ENCODE data around the gene PHETA1.
"Not testable (repeated sequence)": the region's sequence is repeated elsewhere in the genome, so short reads cannot be mapped to it uniquely, and the experiment has no call there.

Gene PHETA1

GRCh38 chr12:111344254-111344875, 24.5 kb downstream of the PHETA1 start:
- Histone ChIP-seq H3K27ac (no peak overlapping the region), H3K9me3 (no peaks in the 10 kb centered on the region), H3K4me3 (ENCODE audit: low read depth in 1 of 2, low read length in 1 of 2) (no peak overlapping the region), H3K4me1 (ENCODE audit: control insufficient read depth in 1 of 2, insufficient read depth in 1 of 2, low read depth in 1 of 2, low read length in 1 of 2) (peaks cover 0 to 5% of the 10 kb centered on the region in 2 experiments), H3K36me3 (no peaks in the 10 kb centered on the region), H3K27me3 (no peaks in the 10 kb centered on the region)
- no peak for TF ChIP-seq CTCF (IDR thresholded peaks at IDR 0.05)

GRCh38 chr12:111343181-111343580, 25.7 kb downstream of the PHETA1 start:
- Histone ChIP-seq H3K27ac (no peak overlapping the region), H3K27me3 (no peaks in the 10 kb centered on the region), H3K36me3 (no peaks in the 10 kb centered on the region), H3K4me3 (ENCODE audit: low read depth in 1 of 2, low read length in 1 of 2) (no peak overlapping the region), H3K9me3 (no peaks in the 10 kb centered on the region), H3K4me1 (ENCODE audit: control insufficient read depth in 1 of 2, insufficient read depth in 1 of 2, low read depth in 1 of 2, low read length in 1 of 2) (peaks cover 0 to 5% of the 10 kb centered on the region in 2 experiments)
- no peak for TF ChIP-seq CTCF (IDR thresholded peaks at IDR 0.05)

GRCh38 chr12:111342376-111342775, 26.5 kb downstream of the PHETA1 start:
- Histone ChIP-seq H3K27ac (no peak overlapping the region), H3K27me3 (no peaks in the 10 kb centered on the region), H3K36me3 (no peaks in the 10 kb centered on the region), H3K9me3 (no peaks in the 10 kb centered on the region), H3K4me3 (ENCODE audit: low read depth in 1 of 2, low read length in 1 of 2) (no peak overlapping the region), H3K4me1 (ENCODE audit: control insufficient read depth in 1 of 2, insufficient read depth in 1 of 2, low read depth in 1 of 2, low read length in 1 of 2) (peaks cover 0 to 5% of the 10 kb centered on the region in 2 experiments)
- no peak for TF ChIP-seq CTCF (IDR thresholded peaks at IDR 0.05)

GRCh38 chr12:111341426-111342065, 27.3 kb downstream of the PHETA1 start:
- Histone ChIP-seq H3K27ac (no peak overlapping the region), H3K4me3 (ENCODE audit: low read depth in 1 of 2, low read length in 1 of 2) (no peak overlapping the region), H3K9me3 (no peaks in the 10 kb centered on the region), H3K36me3 (no peaks in the 10 kb centered on the region), H3K27me3 (no peaks in the 10 kb centered on the region), H3K4me1 (ENCODE audit: control insufficient read depth in 1 of 2, insufficient read depth in 1 of 2, low read depth in 1 of 2, low read length in 1 of 2) (peaks cover 0 to 5% of the 10 kb centered on the region in 2 experiments)
- TF ChIP-seq CTCF (IDR thresholded peaks at IDR 0.05) = no peak

GRCh38 chr12:111340680-111341079, 28.2 kb downstream of the PHETA1 start:
- not testable (repeated sequence) for H3K9me3 ChIP-seq; H3K36me3 ChIP-seq; H3K4me3 ChIP-seq (ENCODE audit: low read depth in 1 of 2, low read length in 1 of 2); H3K27me3 ChIP-seq; H3K27ac ChIP-seq; H3K4me1 ChIP-seq (ENCODE audit: control insufficient read depth in 1 of 2, insufficient read depth in 1 of 2, low read depth in 1 of 2, low read length in 1 of 2)

DNA sequence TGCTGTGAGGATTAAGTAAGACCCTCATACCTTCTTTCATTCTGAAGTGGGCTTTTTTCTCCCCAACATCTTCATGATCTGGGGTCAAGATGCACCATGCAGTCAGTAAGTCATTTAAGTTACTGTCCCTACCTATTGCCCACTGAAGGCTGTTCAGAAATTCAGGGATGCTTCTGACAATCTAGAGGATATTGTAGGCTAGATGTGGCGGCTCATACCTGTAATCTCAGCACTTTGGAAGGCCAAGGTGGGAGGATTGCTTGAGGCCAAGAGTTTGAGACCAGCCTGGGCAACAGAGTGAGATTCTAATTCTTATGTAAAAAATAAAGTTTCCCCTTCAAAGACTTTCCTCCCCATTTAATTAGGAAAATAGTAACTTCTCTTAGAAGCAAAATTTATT, 28.7 kb downstream of the PHETA1 start:
- H3K9me3 ChIP-seq = no peaks in the 10 kb centered on the region
- H3K36me3 ChIP-seq = no peaks in the 10 kb centered on the region
- no peak overlapping the region for H3K4me3 ChIP-seq (ENCODE audit: low read depth in 1 of 2, low read length in 1 of 2)
- H3K4me1 ChIP-seq (ENCODE audit: control insufficient read depth in 1 of 2, insufficient read depth in 1 of 2, low read depth in 1 of 2, low read length in 1 of 2) = peaks cover 0 to 5% of the 10 kb centered on the region in 2 experiments
- H3K27me3 ChIP-seq = no peaks in the 10 kb centered on the region
- H3K27ac ChIP-seq = no peak overlapping the region
- no peak for TF ChIP-seq CTCF (IDR thresholded peaks at IDR 0.05)
